Airway epithelial cell (primary cell): ENCODE data around the gene BLNK. TPM values are rescaled to one million over a fixed set of nuclear protein-coding genes. Genes with fewer than 3 reads are reported as not detected.

ENCODE experiments used
- total RNA-seq: library from RNA; depleted of rRNA; stranded (reverse); fragments of >200 nt; gene quantifications from 2 replicates; pipeline ENCODE4 v1.2.3, GENCODE V29; 2015

BLNK gene
- 8.6 and 14.8 TPM in 2 replicates for total RNA-seq

DNA sequence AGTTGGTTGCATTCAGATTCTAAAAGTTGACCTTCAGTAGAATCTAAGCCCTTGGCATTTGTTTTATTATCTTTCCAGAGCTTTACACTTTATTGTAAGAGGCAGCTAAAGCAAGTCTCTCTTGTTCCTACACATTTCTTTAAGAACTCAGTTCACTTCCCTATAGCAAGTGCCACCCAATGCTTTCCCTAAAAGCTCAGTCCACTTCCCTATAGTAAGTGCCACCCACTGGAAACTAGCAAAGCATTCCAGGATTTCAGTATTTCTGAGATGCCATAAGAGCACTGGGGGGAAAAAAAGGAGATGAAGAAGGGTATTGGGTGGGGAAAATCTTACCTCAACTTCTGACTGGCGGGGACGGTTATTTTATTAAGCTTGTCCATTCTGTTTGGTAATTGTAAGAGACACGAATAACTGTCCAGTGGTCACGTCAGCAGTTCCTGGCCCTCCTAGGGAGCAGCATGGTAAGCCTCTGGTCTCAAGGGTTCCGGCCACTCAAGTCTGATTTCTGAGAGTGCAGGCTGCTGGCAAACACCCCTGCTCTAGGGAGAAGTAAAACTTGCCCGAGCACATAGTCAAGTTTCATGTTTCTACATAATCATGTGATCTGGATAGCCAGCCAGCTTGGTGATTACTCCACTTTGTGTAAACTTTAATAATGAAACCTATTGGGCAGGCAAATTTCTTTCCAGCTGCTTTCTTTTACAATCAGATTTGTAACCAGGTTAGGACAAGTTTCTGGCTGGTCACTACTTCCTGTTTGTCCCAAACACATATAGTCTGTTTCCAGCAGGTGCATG, at the start of gene BLNK:
TSS of gene BLNK (minus strand) at position 554 of the 800 bp plus-strand sequence. CDS start at position 383, 171 bp downstream.

DNA sequence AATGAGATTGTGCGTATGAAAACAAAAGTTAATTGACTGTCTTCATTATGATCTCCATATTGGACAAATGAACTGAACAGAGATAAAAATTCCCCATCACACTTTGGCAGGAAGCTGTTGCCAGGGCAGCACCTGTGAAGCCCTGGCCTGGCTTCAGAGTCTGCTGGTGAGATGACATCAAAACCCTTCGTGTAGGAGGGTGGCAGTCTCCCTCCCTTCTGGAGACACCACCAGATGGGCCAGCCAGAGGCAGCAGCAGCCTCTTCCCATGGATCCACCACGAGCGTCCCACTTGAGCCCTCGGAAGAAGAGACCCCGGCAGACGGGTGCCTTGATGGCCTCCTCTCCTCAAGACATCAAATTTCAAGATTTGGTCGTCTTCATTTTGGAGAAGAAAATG, 32.9 kb upstream of the BLNK start, which contains the start of gene DNTT:
TSS of gene DNTT (plus strand) at position 205 of the 400 bp plus-strand sequence. CDS start at position 269, 64 bp downstream.

Other genes starting within 250 kb of the BLNK start
- 3.0 and 5.1 TPM in 2 replicates for gene CCNJ, start 228.0 kb downstream of the BLNK start, total RNA-seq
- gene ZNF518A, start 141.3 kb downstream of the BLNK start, total RNA-seq: 4.6 and 11.1 TPM in 2 replicates
- gene DNTT, start 32.9 kb upstream of the BLNK start, total RNA-seq: not detected in 2 replicates
- not detected in 2 replicates for gene OPALIN, start 87.4 kb upstream of the BLNK start, total RNA-seq
- 0.09 and 0.49 TPM in 2 replicates for gene TLL2, start 242.4 kb upstream of the BLNK start, total RNA-seq